PC-3 (cell line): ENCODE data around the gene PRM1. TPM values are rescaled to one million over a fixed set of nuclear protein-coding genes. Genes with fewer than 3 reads are reported as not detected.

Experiments used
- ATAC-seq: fragments of 200-7000 bp; cut with Tn5 transposase; 2 replicates; pipeline ENCODE4 v1.9.1; 2020; ENCODE audit warnings: mild to moderate bottlenecking, moderate library complexity
- BruUV-seq: library from RNA; stranded (reverse); fragments of 400-500 nt; replicated peaks from 2 replicates; lab custom pipeline; 2021; lab: Mats Ljungman, UMichigan
- CTCF ChIA-PET: fragments of 300-600 bp; sonication (Branson Sonifier 250); formaldehyde crosslinking; loops from one replicate; lab custom pipeline; 2022; ENCODE audit warnings: antibody characterized with exemption; lab: Charles Lee
- POLR2A ChIA-PET: fragments of 300-600 bp; sonication (Branson Sonifier 250); formaldehyde crosslinking; loops from one replicate; lab custom pipeline; 2022; ENCODE audit warnings: antibody characterized with exemption; ENCODE audit not compliant: unreplicated experiment; lab: Charles Lee
- DNase-seq: peaks from one replicate; pipeline ENCODE4 v3.0.0-alpha.2; 2015
- H2AFZ ChIP-seq: fragments of 300-600 bp; sonication (generic); 2 replicates; pipeline ENCODE4 v1.6.0; 2016; ENCODE audit warnings: antibody characterized with exemption, low read length
- H3F3A ChIP-seq: fragments of 300-600 bp; sonication (generic); one replicate; pipeline ENCODE4 v1.6.0; 2017; ENCODE audit warnings: antibody characterized with exemption, low read length, control low read depth, mild to moderate bottlenecking; ENCODE audit not compliant: unreplicated experiment
- H3K27ac ChIP-seq: fragments of 300-600 bp; sonication (generic); 2 replicates; pipeline ENCODE4 v1.5.1; 2016; ENCODE audit warnings: mild to moderate bottlenecking, low read length
- H3K27me3 ChIP-seq: fragments of 300-600 bp; sonication (generic); 2 replicates; pipeline ENCODE4 v1.6.1; 2016; ENCODE audit warnings: low read length, mixed read lengths
- H3K36me3 ChIP-seq: fragments of 300-600 bp; sonication (generic); 2 replicates; pipeline ENCODE4 v1.6.1; 2016; ENCODE audit warnings: low read depth, mixed run types, low read length, mixed read lengths
- H3K4me1 ChIP-seq: fragments of 300-600 bp; sonication (generic); 2 replicates; pipeline ENCODE4 v1.5.1; 2016; ENCODE audit warnings: low read length; ENCODE audit not compliant: insufficient read depth
- H3K4me2 ChIP-seq: fragments of 300-600 bp; sonication (generic); 2 replicates; pipeline ENCODE4 v1.6.0; 2016; ENCODE audit warnings: low read length
- H3K4me3 ChIP-seq: fragments of 300-600 bp; sonication (generic); 2 replicates; pipeline ENCODE4 v1.5.1; 2016; ENCODE audit warnings: mild to moderate bottlenecking, low read length, mixed read lengths
- H3K79me2 ChIP-seq: fragments of 300-600 bp; sonication (generic); 2 replicates; pipeline ENCODE4 v1.6.1; 2017; ENCODE audit warnings: low read length, mixed read lengths
- H3K9ac ChIP-seq: fragments of 300-600 bp; sonication (generic); 2 replicates; pipeline ENCODE4 v1.6.0; 2016; ENCODE audit warnings: mild to moderate bottlenecking, low read length
- H3K9me2 ChIP-seq: fragments of 300-600 bp; sonication (generic); replicated peaks from 2 replicates; pipeline ENCODE4 v1.6.1; 2016; ENCODE audit warnings: mixed run types, low read length, mixed read lengths
- H3K9me3 ChIP-seq: fragments of 300-600 bp; sonication (generic); 2 replicates; pipeline ENCODE4 v1.6.1; 2016; ENCODE audit warnings: low read length, mixed read lengths
- H4K20me1 ChIP-seq: fragments of 300-600 bp; sonication (generic); 2 replicates; pipeline ENCODE4 v1.6.1; 2016; ENCODE audit warnings: low read length, mixed read lengths
- EZH2 ChIP-seq: fragments of 300-600 bp; sonication (generic); IDR thresholded peaks from one replicate; pipeline ENCODE4 v1.6.1; 2017; ENCODE audit warnings: antibody characterized with exemption, mild to moderate bottlenecking, low read length; ENCODE audit not compliant: unreplicated experiment
- EZH2phosphoT487 ChIP-seq: fragments of 300-600 bp; sonication (generic); IDR thresholded peaks from 2 replicates; pipeline ENCODE4 v1.6.1; 2018; ENCODE audit warnings: mild to moderate bottlenecking, antibody characterized with exemption, low read length, borderline replicate concordance
- intact Hi-C: fragments of 100-400 bp; cut with micrococcal nuclease; formaldehyde crosslinking; loops from 2 replicates; pipeline ENCODE4 v1.9.0; 2023
- total RNA-seq: library from RNA; depleted of rRNA; stranded (reverse); fragments of >200 nt; gene quantifications from 2 replicates; pipeline ENCODE4 v1.2.3, GENCODE V29; 2014
- TF ChIP-seq, protein P1 (sequence below): fragments of 300-600 bp; sonication (generic); conservative IDR thresholded peaks from 2 replicates; pipeline ENCODE4 v1.5.1; 2017; ENCODE audit warnings: antibody characterized with exemption, low read depth, mild to moderate bottlenecking, low read length

PRM1 gene
- total RNA-seq, 1 experiment from 2014 or later, result not detected

DNA sequence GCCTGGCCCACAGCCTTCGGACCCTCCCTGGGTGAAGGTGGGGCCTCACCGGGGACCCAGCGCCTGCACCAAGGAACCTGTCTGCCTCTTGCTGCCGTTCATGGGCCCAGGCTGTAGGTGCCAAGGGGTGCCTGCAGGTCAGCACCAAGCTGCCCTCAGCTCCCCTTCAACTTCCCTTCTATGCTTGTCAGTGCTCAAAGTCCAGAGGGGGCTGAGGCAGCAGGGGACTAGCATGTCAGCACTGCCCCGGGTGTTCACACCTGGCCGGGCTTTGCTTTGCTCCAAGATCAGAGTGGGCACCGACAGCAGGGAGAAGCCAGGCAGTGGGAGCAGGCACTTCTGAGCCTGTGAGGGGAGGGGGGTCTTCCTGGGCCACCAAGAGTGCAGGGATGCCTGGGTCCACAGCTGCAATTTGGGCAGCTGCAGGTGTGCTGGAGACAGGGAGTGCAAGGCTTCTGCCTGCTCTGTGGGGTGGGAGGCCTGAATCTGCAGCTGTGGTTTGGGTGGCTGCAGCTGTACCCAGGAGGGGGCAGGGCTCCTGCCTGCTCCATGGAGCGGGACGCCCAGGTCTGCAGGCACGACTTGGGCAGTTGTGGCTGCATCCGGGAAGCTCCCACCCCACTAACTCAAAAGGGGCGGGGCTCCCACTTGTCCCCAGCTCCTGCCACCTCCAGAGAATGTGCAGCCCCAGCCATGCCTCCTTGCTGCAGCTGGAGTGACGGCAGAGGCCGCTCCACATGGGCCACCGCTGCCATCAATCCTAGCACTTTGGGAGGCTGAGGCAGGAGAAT lies 27.6 kb upstream of the PRM1 start:
- Histone ChIP-seq H3K4me1 (peaks cover 8% of the 10 kb centered on the region; the same call in 1 of the 2 replicates), H3K27me3 (no peaks in the 10 kb centered on the region), H3K79me2 (no peaks in the 10 kb centered on the region), H2AFZ (no peak overlapping the region), H3K9me2 (no peaks in the 10 kb centered on the region), H3K27ac (no peak overlapping the region), H4K20me1 (no peaks in the 10 kb centered on the region), H3K4me2 (no peak overlapping the region), H3K4me3 (no peak overlapping the region), H3K36me3 (no peaks in the 10 kb centered on the region), H3K9ac (no peak overlapping the region), H3K9me3 (no peaks in the 10 kb centered on the region), H3F3A (no peaks in the 10 kb centered on the region)
- CTCF ChIA-PET, result no interaction called here
- ATAC-seq (no peak), DNase-seq (no peak)
- POLR2A ChIA-PET, result no interaction called here
- intact Hi-C loops, result no loop called here
- TF ChIP-seq EZH2phosphoT487, result no peak
- TF ChIP-seq, protein P1, sequence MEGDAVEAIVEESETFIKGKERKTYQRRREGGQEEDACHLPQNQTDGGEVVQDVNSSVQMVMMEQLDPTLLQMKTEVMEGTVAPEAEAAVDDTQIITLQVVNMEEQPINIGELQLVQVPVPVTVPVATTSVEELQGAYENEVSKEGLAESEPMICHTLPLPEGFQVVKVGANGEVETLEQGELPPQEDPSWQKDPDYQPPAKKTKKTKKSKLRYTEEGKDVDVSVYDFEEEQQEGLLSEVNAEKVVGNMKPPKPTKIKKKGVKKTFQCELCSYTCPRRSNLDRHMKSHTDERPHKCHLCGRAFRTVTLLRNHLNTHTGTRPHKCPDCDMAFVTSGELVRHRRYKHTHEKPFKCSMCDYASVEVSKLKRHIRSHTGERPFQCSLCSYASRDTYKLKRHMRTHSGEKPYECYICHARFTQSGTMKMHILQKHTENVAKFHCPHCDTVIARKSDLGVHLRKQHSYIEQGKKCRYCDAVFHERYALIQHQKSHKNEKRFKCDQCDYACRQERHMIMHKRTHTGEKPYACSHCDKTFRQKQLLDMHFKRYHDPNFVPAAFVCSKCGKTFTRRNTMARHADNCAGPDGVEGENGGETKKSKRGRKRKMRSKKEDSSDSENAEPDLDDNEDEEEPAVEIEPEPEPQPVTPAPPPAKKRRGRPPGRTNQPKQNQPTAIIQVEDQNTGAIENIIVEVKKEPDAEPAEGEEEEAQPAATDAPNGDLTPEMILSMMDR, result no peak
- TF ChIP-seq EZH2, result no peak
- no TSS peak for BruUV-seq

DNA sequence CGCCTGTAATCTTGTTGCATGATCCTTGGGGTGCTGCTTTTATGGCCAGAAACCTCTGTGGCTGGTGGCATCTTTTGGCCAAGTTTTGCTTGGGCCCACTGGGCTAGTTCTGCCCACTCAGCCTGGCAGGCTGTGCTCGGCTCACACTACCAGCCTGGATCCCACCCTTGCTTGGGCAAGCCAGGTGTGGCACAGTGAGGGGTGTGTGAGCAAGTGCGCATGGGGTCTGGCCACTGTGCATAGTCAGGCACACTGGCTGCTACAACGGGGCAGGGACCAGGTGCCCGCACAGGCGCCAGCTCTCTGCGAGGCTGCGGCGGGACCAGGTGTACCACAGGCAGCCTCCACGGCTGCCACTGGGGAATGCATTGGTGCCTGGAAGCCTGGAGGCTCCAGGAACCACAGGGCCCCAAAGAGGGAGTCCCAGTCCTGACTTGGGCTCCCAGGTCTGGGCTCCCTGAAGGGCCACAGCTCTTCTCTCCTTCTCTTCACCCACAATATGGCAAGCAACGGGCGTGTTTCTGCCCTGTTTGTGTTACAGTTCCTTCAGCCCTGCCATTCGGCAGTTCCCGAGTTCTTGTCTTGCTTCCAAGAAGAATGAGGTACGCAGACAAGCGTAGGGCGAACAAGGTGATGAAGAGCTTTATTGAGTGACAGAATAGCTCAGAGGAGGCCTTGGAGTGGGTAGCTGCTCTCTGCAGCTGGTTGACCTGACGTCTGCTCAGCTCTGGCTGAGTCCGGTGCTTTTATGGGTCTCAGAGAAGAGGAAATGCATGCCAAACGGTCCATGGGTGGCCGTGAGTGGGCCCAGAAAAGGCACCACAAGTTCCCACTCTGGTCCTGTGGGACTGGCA lies 26.7 kb upstream of the PRM1 start:
- H3K36me3 ChIP-seq, result no peaks in the 10 kb centered on the region
- peaks cover 6% of the 10 kb centered on the region; the same call in 1 of the 2 replicates for H3K4me1 ChIP-seq
- no peaks in the 10 kb centered on the region for H3K9me2 ChIP-seq
- no peak overlapping the region for H3K9ac ChIP-seq
- H4K20me1 ChIP-seq, result no peaks in the 10 kb centered on the region
- BruUV-seq, result no TSS peak
- H3K9me3 ChIP-seq, result no peaks in the 10 kb centered on the region
- TF ChIP-seq, protein P1, result no peak
- TF ChIP-seq EZH2, result no peak
- TF ChIP-seq EZH2phosphoT487, result no peak
- H3K4me2 ChIP-seq, result no peak overlapping the region
- no peaks in the 10 kb centered on the region for H3F3A ChIP-seq
- no peaks in the 10 kb centered on the region for H3K27me3 ChIP-seq
- intact Hi-C loops, result no loop called here
- ChIA-PET POLR2A (no interaction called here), CTCF (no interaction called here)
- ATAC-seq (no peak), DNase-seq (no peak)
- H3K27ac ChIP-seq, result no peak overlapping the region
- H3K79me2 ChIP-seq, result no peaks in the 10 kb centered on the region
- H3K4me3 ChIP-seq, result no peak overlapping the region
- no peak overlapping the region for H2AFZ ChIP-seq
